ENCODE measurements around the gene JAK1. TPM values are rescaled to one million over a fixed set of nuclear protein-coding genes. Genes with fewer than 3 reads are reported as not detected.

Gene JAK1
- total RNA-seq, 6 donors from 2014 or later = 156 to 191 (median 167) TPM

DNA sequence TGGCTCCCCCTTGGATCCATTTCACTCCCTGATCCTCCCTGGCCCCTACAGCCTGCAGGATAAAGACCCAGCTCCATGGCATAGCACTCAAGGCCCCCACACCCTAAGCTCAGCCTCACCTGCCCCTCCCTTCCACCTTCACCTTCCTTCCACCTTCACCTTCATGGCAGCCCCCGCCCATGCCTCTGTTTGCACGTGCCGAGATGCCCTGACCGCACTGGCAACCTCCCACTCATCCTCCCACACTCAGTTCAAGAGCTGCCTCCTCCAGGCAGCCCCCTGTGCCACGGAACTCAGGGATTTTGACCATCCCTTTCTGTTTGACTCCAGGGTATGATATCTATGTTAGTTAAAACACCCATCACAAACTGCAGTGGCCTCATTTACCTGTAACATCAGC lies 111.7 kb downstream of the JAK1 start:
- DNase-seq (peak in 1 of 2 donors; percentile 20), ATAC-seq (ENCODE audit: low FRiP score in 2 of 2) (no peak)
- H3K27me3 ChIP-seq = no peaks in the 10 kb centered on the region
- no peaks in the 10 kb centered on the region for H3K9me3 ChIP-seq
- peaks cover 0 to 5% (median 0%) of the 10 kb centered on the region in 4 donors for H3K4me1 ChIP-seq
- H3K4me3 ChIP-seq = no peak overlapping the region
- WGBS, 2 donors = 95% methylated on average over 5 of the region's 5 CpGs
- TF ChIP-seq POLR2AphosphoS5 (IDR thresholded peaks at IDR 0.05) (no peak), POLR2A (IDR thresholded peaks at IDR 0.05) (no peak), EP300 (IDR thresholded peaks at IDR 0.05) (no peak)
- TF ChIP-seq, protein P1, sequence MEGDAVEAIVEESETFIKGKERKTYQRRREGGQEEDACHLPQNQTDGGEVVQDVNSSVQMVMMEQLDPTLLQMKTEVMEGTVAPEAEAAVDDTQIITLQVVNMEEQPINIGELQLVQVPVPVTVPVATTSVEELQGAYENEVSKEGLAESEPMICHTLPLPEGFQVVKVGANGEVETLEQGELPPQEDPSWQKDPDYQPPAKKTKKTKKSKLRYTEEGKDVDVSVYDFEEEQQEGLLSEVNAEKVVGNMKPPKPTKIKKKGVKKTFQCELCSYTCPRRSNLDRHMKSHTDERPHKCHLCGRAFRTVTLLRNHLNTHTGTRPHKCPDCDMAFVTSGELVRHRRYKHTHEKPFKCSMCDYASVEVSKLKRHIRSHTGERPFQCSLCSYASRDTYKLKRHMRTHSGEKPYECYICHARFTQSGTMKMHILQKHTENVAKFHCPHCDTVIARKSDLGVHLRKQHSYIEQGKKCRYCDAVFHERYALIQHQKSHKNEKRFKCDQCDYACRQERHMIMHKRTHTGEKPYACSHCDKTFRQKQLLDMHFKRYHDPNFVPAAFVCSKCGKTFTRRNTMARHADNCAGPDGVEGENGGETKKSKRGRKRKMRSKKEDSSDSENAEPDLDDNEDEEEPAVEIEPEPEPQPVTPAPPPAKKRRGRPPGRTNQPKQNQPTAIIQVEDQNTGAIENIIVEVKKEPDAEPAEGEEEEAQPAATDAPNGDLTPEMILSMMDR (IDR thresholded peaks at IDR 0.05) = no peak
- H3K36me3 ChIP-seq = peaks cover 25 to 100% (median 75%) of the 10 kb centered on the region in 4 donors
- no peak overlapping the region for H3K27ac ChIP-seq

DNA sequence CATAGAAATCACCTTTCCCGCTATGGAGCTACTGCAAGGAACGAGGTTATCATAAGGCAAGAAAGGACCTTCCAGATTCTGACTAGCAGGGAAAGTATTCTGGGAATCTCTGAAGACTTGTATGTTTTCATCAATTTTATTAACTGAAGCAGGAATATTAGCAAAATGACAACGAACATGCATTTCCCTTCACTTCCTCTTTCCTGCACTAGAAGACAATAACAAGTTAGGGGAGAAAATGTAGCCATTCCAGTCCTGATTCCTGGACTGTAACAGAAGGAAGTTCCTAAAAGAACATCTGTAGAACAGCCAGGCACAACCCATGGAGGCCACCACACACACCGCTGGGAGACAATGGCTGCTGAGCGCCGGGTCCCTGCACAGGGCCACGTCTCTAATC lies 114.7 kb downstream of the JAK1 start:
- Histone ChIP-seq H3K9me3 (no peaks in the 10 kb centered on the region), H3K4me1 (peaks cover 0 to 4% (median 0%) of the 10 kb centered on the region in 4 donors), H3K27me3 (no peaks in the 10 kb centered on the region), H3K36me3 (peaks cover 18 to 100% (median 77%) of the 10 kb centered on the region in 4 donors), H3K27ac (no peak overlapping the region), H3K4me3 (no peak overlapping the region)
- no peak for DNase-seq
- 78 to 83% methylated on average over 7 of the region's 7 CpGs for WGBS, 2 donors
- TF ChIP-seq POLR2AphosphoS5 (IDR thresholded peaks at IDR 0.05) = no peak
- no peak for TF ChIP-seq EP300 (IDR thresholded peaks at IDR 0.05)
- TF ChIP-seq, protein P1 (IDR thresholded peaks at IDR 0.05) = no peak
- ATAC-seq (ENCODE audit: low FRiP score in 2 of 2) = no peak

DNA sequence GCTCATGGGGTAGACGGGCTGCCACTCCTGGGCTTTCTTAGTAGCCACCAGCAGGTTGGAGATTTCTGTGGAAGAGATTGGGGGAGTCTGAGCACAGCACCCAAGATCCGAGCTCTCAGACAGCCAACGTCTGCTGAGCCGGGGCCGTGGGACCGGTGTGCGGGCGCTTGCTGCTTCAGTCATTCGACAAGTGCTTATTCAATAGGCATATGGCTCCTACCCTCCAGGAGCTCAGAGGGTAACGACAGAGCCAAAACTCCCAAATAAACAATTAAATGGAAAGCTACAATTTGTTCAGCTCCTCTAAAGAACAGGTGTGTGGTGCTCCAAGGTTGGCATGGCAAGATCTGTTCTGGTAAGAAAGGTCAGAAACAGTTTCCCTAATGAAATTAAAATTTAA lies 115.5 kb downstream of the JAK1 start:
- no peak overlapping the region for H3K4me3 ChIP-seq
- no peaks in the 10 kb centered on the region for H3K9me3 ChIP-seq
- H3K36me3 ChIP-seq = peaks cover 22 to 100% (median 81%) of the 10 kb centered on the region in 4 donors
- TF ChIP-seq, protein P1 (IDR thresholded peaks at IDR 0.05) = no peak
- TF ChIP-seq EP300 (IDR thresholded peaks at IDR 0.05) = no peak
- H3K4me1 ChIP-seq = no peaks in the 10 kb centered on the region
- 88 to 95% methylated on average over 9 to 10 of the region's 10 CpGs for WGBS, 2 donors
- ATAC-seq (ENCODE audit: low FRiP score in 2 of 2) (no peak), DNase-seq (peak in 1 of 2 donors; percentile 72)
- H3K27me3 ChIP-seq = no peaks in the 10 kb centered on the region
- H3K27ac ChIP-seq = no peak overlapping the region

DNA sequence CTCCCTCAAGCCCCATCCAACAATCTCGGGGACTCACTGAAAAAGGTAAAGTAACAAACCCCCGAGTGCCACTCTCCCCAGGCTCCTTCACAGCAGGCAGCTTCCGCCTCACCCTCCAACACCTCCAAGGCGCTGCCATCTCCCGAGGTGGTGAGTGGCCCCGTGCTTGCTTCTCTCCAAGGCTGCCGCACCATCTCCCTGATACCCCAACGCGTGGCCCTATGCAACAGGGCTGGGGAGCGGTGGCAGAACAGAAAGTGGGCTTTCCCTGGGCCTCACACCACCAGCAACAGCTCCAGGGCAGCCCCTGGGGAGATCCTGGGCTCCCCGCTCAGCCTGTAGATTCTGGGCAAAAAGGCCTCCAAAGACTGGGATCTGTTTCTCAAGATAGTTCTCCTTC lies 116.4 kb downstream of the JAK1 start:
- ATAC-seq (ENCODE audit: low FRiP score in 2 of 2) (no peak), DNase-seq (peak in 1 of 2 donors; percentile 34)
- no peak overlapping the region for H3K27ac ChIP-seq
- TF ChIP-seq POLR2AphosphoS5 (IDR thresholded peaks at IDR 0.05) (no peak), EP300 (IDR thresholded peaks at IDR 0.05) (no peak), POLR2A (IDR thresholded peaks at IDR 0.05) (no peak)
- TF ChIP-seq, protein P1 (IDR thresholded peaks at IDR 0.05) = no peak
- no peaks in the 10 kb centered on the region for H3K9me3 ChIP-seq
- H3K36me3 ChIP-seq = peaks cover 22 to 100% (median 83%) of the 10 kb centered on the region in 4 donors
- 93 to 96% methylated on average over 6 to 11 of the region's 11 CpGs for WGBS, 2 donors
- H3K4me1 ChIP-seq = no peaks in the 10 kb centered on the region
- H3K27me3 ChIP-seq = no peaks in the 10 kb centered on the region
- no peak overlapping the region for H3K4me3 ChIP-seq

- Histone ChIP-seq H3K27ac (no peak overlapping the region), H3K9me3 (no peaks in the 10 kb centered on the region), H3K4me1 (no peaks in the 10 kb centered on the region), H3K27me3 (no peaks in the 10 kb centered on the region), H3K4me3 (no peak overlapping the region), H3K36me3 (peaks cover 19 to 100% (median 81%) of the 10 kb centered on the region in 4 donors)
- no peak for TF ChIP-seq POLR2AphosphoS5 (IDR thresholded peaks at IDR 0.05)
- TF ChIP-seq, protein P1 (IDR thresholded peaks at IDR 0.05) = no peak
- TF ChIP-seq POLR2A (IDR thresholded peaks at IDR 0.05) = no peak
- DNase-seq = no peak
- ATAC-seq (ENCODE audit: low FRiP score in 2 of 2) = no peak
- WGBS, 2 donors = 73 to 85% methylated on average over 4 of the region's 4 CpGs
Measured at GRCh38 chr1:64848803-64849202, 117.5 kb downstream of the JAK1 start.

Data from upper lobe of left lung (tissue), 6 donors.